HepG2 (cell line): ENCODE measurements around the gene GLUD1. TPM values are rescaled to one million over a fixed set of nuclear protein-coding genes. Genes with fewer than 3 reads are reported as not detected.

ENCODE experiments used
- ARHGAP35 ChIP-seq: sonication (generic); formaldehyde crosslinking; IDR thresholded peaks from 2 replicates; pipeline ENCODE4 v1.9.0; 2022; ENCODE audit warnings: mild to moderate bottlenecking, inconsistent platforms, moderate library complexity, missing genetic modification reagents, borderline replicate concordance
- CENPT ChIP-seq: sonication (generic); formaldehyde crosslinking; IDR thresholded peaks from 2 replicates; pipeline ENCODE4 v1.8.0; 2022; ENCODE audit warnings: low read depth, mild to moderate bottlenecking, moderate library complexity, missing genetic modification reagents
- CHD4 ChIP-seq: fragments of 200-600 bp; sonication (generic); IDR thresholded peaks from 2 replicates; pipeline ENCODE4 v1.7.0; 2017; ENCODE audit warnings: mild to moderate bottlenecking, low read length, borderline replicate concordance
- DNMT1 ChIP-seq: sonication (generic); formaldehyde crosslinking; IDR thresholded peaks from 2 replicates; pipeline ENCODE4 v1.5.1; 2020; ENCODE audit warnings: mild to moderate bottlenecking, missing genetic modification reagents
- ESRRA ChIP-seq: sonication (generic); formaldehyde crosslinking; IDR thresholded peaks from 2 replicates; pipeline ENCODE4 v1.5.1; 2020; ENCODE audit warnings: mild to moderate bottlenecking, low read depth, missing genetic modification reagents
- JUND ChIP-seq: sonication (generic); formaldehyde crosslinking; IDR thresholded peaks from 2 replicates; pipeline ENCODE4 v1.8.0; 2022; ENCODE audit warnings: mild to moderate bottlenecking, missing genetic modification reagents
- KDM3A ChIP-seq: IDR thresholded peaks from 2 replicates; pipeline ENCODE4 v1.6.1; 2018; ENCODE audit warnings: low read depth, missing compliant biosample characterization
- KDM6A ChIP-seq: IDR thresholded peaks from 2 replicates; pipeline ENCODE4 v1.6.1; 2016; ENCODE audit warnings: low read depth
- KLF11 ChIP-seq: IDR thresholded peaks from 2 replicates; pipeline ENCODE4 v1.6.1; 2016; ENCODE audit warnings: missing compliant biosample characterization
- PATZ1 ChIP-seq: sonication (generic); formaldehyde crosslinking; IDR thresholded peaks from 2 replicates; pipeline ENCODE4 v1.4.0; 2020; ENCODE audit warnings: missing genetic modification reagents
- PCBP2 ChIP-seq: fragments of 200-400 bp; formaldehyde crosslinking; optimal IDR thresholded peaks from 2 replicates; pipeline ENCODE3; 2018; ENCODE audit warnings: low read length, low read depth; ENCODE audit not compliant: poor library complexity, severe bottlenecking
- PLRG1 ChIP-seq: fragments of 450-650 bp; conservative IDR thresholded peaks from 2 replicates; pipeline ENCODE4 v1.6.1; 2016
- POLR2A ChIP-seq, 2 experiments: IDR thresholded peaks; 2 replicates each; pipeline ENCODE4 v1.6.1; 2011; ENCODE audit warnings: low read depth in 2 of 2, low read length in 2 of 2, mild to moderate bottlenecking in 1 of 2, moderate library complexity in 1 of 2; ENCODE audit not compliant: insufficient read depth in 1 of 2
- RARG ChIP-seq: sonication (generic); formaldehyde crosslinking; IDR thresholded peaks from 2 replicates; pipeline ENCODE4 v1.4.0; 2020; ENCODE audit warnings: low read depth, mild to moderate bottlenecking, missing genetic modification reagents
- RBM22 ChIP-seq: fragments of 200-400 bp; formaldehyde crosslinking; optimal IDR thresholded peaks from 2 replicates; pipeline ENCODE3; 2017; ENCODE audit warnings: mild to moderate bottlenecking, low read length, moderate library complexity
- SAP130 ChIP-seq: IDR thresholded peaks from 2 replicates; pipeline ENCODE4 v1.6.1; 2016; ENCODE audit warnings: low read depth
- SKI ChIP-seq: fragments of 450-650 bp; IDR thresholded peaks from one replicate; pipeline ENCODE4 v1.6.1; 2018; ENCODE audit warnings: mild to moderate bottlenecking; ENCODE audit not compliant: partially characterized antibody
- SSRP1 ChIP-seq: IDR thresholded peaks from 2 replicates; pipeline ENCODE4 v1.6.1; 2016; ENCODE audit warnings: control low read depth
- ZEB1 ChIP-seq: IDR thresholded peaks from 2 replicates; pipeline ENCODE4 v1.6.1; 2012; ENCODE audit warnings: mild to moderate bottlenecking, low read depth, inconsistent platforms; ENCODE audit not compliant: insufficient replicate concordance
- ZNF18 ChIP-seq: sonication (generic); formaldehyde crosslinking; IDR thresholded peaks from 2 replicates; pipeline ENCODE4 v1.8.0; 2022; ENCODE audit warnings: mild to moderate bottlenecking, missing genetic modification reagents; ENCODE audit not compliant: insufficient replicate concordance
- ZNF383 ChIP-seq: sonication (generic); formaldehyde crosslinking; IDR thresholded peaks from 2 replicates; pipeline ENCODE4 v1.4.0; 2020; ENCODE audit warnings: missing genetic modification reagents, mild to moderate bottlenecking, borderline replicate concordance
- ZNF615 ChIP-seq: sonication (generic); formaldehyde crosslinking; IDR thresholded peaks from 2 replicates; pipeline ENCODE4 v1.5.0; 2020; ENCODE audit warnings: mild to moderate bottlenecking, missing genetic modification reagents, borderline replicate concordance
- polyA plus RNA-seq, 8 experiments: library from polyadenylated mRNA; depleted of rRNA in 3 of 8; stranded (reverse) in 7 of 8; unstranded in 1 of 8; fragments of >200 nt; fragmentation: Illumina TruSeq in 4 of 8; extraction: Trizol in 4 of 8; gene quantifications; 2 replicates each; pipeline versions ENCODE4 v1.2.1 to v1.2.3, GENCODE V29; 2011 to 2016; ENCODE audit warnings: low read depth in 4 of 8, missing spikeins in 1 of 8, mixed read lengths in 1 of 8; ENCODE audit not compliant: insufficient read depth in 1 of 8
- total RNA-seq, 5 experiments: library from RNA; depleted of rRNA; stranded (reverse); fragments of >200 nt; fragmentation: Illumina TruSeq; extraction: Trizol; gene quantifications; 2 replicates each; pipeline ENCODE4 v1.2.3, GENCODE V29; 2016; ENCODE audit warnings: low read depth in 1 of 5
- TF ChIP-seq, protein P1 (sequence below): sonication (generic); formaldehyde crosslinking; IDR thresholded peaks from 2 replicates; pipeline ENCODE4 v1.5.0; 2020; ENCODE audit warnings: missing genetic modification reagents
- TF ChIP-seq, protein P2 (sequence below): IDR thresholded peaks from 2 replicates; pipeline ENCODE4 v1.6.1; 2012; ENCODE audit warnings: inconsistent platforms
- TF ChIP-seq, protein P3 (sequence below): sonication (generic); formaldehyde crosslinking; IDR thresholded peaks from 2 replicates; pipeline ENCODE4 v1.4.0; 2020; ENCODE audit warnings: missing genetic modification reagents, borderline replicate concordance

Gene GLUD1
- total and polyA plus RNA-seq, 2 of the 13 experiments (the other 11 are each of a cell fraction or from before 2014, with no cell fraction given): 301 to 798 TPM

DNA sequence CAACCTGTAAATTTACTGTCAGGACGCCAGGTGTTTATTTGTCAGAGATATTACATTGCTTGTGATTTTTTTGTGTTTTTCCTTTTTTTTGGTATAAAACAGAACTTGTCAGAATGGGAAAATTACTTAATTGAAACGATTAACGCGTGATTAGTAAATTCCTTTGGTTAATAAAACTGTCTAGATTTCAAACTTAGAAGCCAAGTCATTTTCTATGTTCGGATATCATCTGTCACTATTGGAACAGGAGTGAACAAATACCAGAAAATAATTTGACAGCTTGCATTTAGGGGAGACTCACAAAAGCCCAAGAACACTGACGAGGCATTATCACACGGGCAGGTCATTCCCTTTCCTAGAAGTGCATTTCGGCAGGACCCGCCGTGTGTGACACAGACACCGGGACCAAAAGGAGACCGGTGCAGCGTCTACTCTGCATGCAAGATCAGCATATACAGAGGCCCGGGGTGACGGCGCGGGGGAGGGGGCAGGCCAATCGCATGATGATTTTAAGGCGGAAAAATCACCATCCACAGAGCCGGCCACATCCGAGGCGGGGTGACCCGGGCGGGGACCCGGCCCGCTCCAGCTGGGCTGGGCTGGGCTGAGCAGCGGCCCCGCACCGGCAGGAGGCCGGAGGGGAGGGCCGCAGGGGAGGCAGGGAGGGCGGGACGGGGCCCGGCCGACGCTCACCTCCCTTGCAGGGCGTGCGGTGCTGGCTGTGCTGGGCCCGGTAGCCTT is 841 bp downstream of the GLUD1 start (continued):
- TF ChIP-seq, protein P1, sequence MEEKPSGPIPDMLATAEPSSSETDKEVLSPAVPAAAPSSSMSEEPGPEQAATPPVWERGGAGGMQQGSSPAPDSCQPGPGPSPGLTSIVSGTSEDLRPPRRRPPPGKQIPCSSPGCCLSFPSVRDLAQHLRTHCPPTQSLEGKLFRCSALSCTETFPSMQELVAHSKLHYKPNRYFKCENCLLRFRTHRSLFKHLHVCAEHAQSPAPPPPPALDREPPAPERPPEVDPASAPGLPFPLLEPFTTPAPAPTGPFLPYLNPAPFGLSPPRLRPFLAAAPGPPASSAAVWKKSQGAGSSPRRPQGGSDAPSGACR: no peak
- TF ChIP-seq, protein P2, sequence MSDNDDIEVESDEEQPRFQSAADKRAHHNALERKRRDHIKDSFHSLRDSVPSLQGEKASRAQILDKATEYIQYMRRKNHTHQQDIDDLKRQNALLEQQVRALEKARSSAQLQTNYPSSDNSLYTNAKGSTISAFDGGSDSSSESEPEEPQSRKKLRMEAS: no peak
- no peak for TF ChIP-seq RARG
- TF ChIP-seq ARHGAP35: no peak
- TF ChIP-seq KDM3A (CRISPR knock-in tag): no peak
- no peak; the same call in 1 of the 2 replicates for TF ChIP-seq CENPT (CRISPR knock-in tag)
- TF ChIP-seq POLR2A (IDR thresholded peaks at IDR 0.05; ENCODE audit: insufficient read depth in 1 of 2, low read depth in 2 of 2, low read length in 2 of 2): peak in 1 of 2 experiments; percentile 11; a peak in 1 of 4 replicates
- no peak for TF ChIP-seq ZNF383 (CRISPR knock-in tag)
- TF ChIP-seq ZEB1: no peak
- TF ChIP-seq ZNF18: no peak
- peak; percentile 14; the same call in 1 of the 2 replicates for TF ChIP-seq SAP130 (CRISPR knock-in tag)
- TF ChIP-seq ESRRA (CRISPR knock-in tag): 0 out of 2 replicates have a peak, but pooled peaks have one; percentile 25
- peak; percentile 68; the same call in 1 of the 2 replicates for TF ChIP-seq SSRP1 (CRISPR knock-in tag)
- no peak for TF ChIP-seq PATZ1 (CRISPR knock-in tag)
- TF ChIP-seq JUND (CRISPR knock-in tag): 0 out of 2 replicates have a peak, but pooled peaks have one; percentile 13
- no peak for TF ChIP-seq ZNF615
- TF ChIP-seq PCBP2: no peak
- TF ChIP-seq RBM22: no peak
- no peak for TF ChIP-seq SKI
- no peak for TF ChIP-seq CHD4
- TF ChIP-seq DNMT1 (CRISPR knock-in tag): no peak
- no peak for TF ChIP-seq KLF11
- no peak for TF ChIP-seq KDM6A (CRISPR knock-in tag)
- no peak for TF ChIP-seq PLRG1
- TF ChIP-seq, protein P3, sequence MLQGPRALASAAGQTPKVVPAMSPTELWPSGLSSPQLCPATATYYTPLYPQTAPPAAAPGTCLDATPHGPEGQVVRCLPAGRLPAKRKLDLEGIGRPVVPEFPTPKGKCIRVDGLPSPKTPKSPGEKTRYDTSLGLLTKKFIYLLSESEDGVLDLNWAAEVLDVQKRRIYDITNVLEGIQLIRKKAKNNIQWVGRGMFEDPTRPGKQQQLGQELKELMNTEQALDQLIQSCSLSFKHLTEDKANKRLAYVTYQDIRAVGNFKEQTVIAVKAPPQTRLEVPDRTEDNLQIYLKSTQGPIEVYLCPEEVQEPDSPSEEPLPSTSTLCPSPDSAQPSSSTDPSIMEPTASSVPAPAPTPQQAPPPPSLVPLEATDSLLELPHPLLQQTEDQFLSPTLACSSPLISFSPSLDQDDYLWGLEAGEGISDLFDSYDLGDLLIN (CRISPR knock-in tag): no peak
